ENCODE measurements around the gene NOX3.
"Not testable (repeated sequence)": the region's sequence is repeated elsewhere in the genome, so short reads cannot be mapped to it uniquely, and the experiment has no call there.

The NOX3 gene

DNA sequence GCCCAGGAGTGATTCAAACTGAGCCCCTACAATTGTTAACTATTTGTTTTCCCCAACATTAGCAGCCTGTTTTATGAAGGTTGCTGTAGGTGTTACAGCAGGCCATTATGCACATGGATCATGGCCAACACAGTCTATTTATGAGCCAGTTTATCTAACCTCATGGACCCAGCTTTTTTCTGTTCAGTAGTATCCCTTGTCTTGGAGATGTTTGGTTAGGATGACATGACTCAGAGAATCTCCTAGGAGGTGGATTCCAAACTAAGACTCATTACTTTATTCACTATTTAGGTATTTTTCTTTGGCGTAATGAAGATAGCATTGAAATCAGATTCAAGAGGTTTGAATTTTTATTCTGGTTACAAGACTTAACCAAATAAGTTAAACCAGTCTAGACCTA lies 78.6 kb downstream of the NOX3 start:
- DNase-seq (ENCODE audit: insufficient read length, low spot score) (no peak), FAIRE-seq (no peak)

DNA sequence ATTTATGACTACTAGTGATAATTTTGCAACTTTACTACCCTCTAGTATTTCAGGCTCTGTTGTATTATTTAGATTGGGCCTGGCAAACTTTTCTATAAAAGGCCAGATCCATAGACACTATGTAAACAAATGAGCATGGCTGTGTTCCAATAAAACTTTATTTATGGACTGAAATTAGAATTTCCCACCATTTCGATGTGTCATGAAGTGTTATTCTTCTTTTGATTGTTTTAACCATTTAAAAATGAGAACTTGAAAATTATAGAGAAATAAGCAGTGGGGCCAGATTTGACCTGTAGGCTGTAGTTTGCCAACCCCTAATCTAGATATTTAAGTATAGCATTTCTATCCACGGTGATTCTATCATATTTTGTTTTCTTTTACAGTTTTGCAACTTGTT lies 79.8 kb downstream of the NOX3 start:
- DNase-seq (ENCODE audit: insufficient read length, low spot score) (no peak), FAIRE-seq (no peak)

DNA sequence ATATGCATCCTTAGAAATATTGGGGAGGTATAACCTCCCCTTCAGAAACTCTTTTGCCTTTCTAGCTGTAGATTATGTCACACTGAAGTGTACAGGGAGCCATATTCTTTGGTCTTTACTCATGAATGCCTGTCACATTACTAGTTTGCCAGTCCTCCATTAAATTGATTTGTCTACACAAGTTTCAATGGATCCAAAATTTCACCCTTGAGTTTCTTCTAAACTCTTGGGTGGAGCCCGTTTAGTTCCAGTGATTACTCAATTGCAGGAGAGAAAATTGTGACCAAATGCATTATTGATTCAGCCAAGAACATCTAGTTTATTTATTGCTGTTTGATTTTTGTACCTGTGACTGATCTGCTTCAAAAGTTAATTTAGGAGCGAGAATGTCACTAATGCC lies 81.0 kb downstream of the NOX3 start:
- FAIRE-seq: no peak
- no peak for DNase-seq (ENCODE audit: insufficient read length, low spot score)

DNA sequence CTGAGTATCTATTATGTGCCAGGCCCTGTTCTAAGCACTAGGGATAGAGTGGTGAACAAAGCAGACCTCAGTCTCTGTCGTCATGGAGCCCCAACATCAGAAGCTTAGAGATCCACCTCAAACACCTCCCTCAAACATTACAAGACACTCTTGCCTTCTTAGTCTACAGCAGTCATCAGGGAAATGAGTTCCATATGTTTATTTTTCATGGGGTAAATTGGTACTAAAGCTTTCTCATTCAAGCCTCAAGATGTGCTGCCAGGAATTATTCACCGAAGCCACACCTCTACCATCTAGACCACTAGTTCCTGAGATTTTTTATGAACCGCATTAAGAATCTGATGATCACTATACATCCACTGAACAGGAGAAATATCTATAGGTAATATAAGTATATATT lies 82.4 kb downstream of the NOX3 start:
- DNase-seq (ENCODE audit: insufficient read length, low spot score): no peak
- no peak for FAIRE-seq

DNA sequence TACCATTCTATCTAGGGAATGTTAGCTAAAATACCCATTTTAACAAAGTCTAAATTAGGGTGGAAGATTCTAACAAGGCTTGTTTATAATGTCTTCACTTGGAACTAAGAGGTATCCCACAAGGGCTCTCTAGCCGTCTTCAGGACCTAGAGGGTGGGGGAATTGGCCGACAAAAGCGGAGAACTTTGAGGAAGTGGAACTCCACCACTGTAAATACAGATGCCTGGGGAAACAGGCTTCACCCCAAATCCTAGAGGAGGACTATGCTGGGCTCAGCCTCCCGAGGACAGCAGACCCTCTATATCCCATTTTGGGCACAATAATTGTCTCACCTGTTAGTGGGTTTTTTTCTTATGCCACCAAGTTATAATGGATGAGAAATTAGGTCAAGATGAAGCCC lies 83.4 kb downstream of the NOX3 start:
- FAIRE-seq (no peak), DNase-seq (ENCODE audit: insufficient read length, low spot score) (no peak)

DNA sequence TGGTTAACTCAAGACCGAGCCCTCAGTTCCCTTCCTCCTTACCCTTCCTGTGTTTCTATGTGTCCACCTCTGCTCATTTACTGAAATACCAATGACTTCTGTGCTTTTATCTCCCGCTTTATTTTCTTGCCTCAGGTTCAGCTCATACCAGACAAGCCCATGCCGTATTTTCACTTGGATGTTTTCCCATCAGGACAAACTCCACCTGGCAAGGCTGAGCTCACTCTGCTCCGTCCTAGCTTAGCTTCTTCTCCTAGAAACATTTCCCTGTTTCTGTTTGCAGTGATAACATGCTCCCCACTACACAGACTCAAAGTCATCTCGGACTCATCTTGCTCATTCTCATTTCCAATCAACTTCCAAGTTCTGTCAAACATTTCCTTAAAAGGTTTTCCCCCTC lies 84.4 kb downstream of the NOX3 start:
- no peak for FAIRE-seq
- no peak for DNase-seq (ENCODE audit: insufficient read length, low spot score)

DNA sequence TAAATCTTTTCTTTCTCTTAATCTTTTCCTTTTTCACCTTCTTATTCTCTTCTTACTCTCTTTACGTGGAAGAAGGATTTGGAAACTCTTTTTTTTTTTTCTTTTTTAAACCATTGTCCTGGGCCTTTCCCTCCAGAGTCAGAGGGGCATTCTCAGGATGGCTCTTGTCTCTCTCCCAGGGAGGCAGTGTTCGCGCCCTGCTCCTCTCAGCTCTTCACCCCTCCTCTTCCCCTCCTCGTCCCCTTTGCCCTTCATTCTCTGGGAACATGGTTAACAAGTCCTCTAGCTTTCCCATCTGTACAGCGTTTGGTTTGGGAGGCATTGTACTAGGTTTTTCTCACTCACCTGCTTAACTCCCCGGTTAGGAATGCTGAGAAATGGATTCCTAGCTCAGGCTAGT lies 89.3 kb downstream of the NOX3 start:
- no peak for DNase-seq (ENCODE audit: insufficient read length, low spot score)
- no peak for FAIRE-seq

DNA sequence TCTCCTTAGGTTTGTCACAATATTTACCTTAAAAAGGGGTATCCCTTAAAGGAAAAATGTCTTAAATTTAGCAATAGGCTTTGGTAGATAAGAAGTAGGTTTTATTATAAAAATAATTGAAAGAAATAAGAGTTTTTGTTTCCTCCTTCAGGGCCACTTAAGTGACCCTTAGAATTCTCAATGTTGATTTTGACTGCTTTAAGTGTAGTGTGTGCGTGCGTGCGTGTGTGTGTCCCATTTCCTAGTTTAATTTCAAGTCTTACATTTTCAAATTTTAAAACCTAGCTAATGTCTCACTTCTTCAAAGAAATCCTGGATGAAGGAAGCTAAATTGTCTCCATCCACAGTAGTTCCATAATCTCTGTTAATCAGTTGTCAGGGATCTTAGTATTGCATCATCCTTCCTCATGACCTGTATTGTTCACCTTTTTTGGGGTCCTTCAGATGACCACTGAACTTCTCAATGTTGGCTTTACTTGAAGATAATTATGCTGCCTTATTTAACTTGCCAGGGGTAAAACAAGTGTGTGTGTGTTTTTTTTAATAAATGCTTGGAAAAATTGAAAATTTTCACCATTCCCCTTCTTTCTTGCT lies 90.7 kb downstream of the NOX3 start:
- FAIRE-seq (no peak), DNase-seq (ENCODE audit: insufficient read length, low spot score) (no peak)

DNA sequence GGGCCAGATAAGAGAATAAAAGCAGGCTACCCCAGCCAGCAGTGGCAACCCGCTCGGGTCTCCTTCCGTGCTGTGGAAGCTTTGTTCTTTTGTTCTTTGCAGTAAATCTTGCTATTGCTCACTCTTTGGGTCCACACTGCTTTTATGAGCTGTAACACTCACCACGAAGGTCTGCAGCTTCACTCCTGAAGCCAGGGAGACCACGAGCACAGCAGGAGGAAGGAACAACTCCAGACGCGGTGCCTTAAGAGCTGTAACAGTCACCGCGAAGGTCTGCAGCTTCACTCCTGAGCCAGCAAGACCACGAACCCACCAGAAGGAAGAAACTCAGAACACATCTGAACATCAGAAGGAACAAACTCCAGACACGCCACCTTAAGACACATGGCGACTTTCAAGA lies 91.6 kb downstream of the NOX3 start:
- FAIRE-seq; DNase-seq (ENCODE audit: insufficient read length, low spot score): not testable (repeated sequence)

DNA sequence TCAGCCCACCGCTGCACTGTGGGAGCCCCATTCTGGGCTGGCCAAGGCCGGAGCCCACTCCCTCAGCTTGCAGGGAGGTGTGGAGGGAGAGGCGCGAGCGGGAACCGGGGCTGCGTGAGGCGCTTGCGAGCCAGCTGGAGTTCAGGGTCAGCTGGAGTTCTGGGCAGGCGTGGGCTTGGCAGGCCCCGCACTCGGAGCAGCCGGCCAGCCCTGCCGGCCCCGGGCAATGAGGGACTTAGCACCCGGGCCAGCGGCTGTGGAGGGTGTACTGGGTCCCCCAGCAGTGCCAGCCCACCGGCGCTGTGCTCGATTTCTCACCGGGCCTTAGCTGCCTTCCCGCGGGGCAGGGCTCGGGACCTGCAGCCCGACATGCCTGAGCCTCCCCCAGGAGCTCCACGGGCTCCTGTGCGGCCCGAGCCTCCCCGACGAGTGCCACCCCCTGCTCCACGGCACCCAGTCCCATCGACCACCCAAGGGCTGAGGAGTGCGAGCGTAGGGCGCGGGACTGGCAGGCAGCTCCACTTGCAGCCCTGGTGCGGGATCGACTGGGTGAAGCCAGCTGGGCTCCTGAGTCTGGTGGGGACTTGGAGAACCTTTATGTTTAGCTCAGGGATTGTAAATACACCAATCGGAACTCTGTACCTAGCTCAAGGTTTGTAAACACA lies 92.5 kb downstream of the NOX3 start:
- DNase-seq (ENCODE audit: insufficient read length, low spot score); FAIRE-seq: not testable (repeated sequence)

DNA sequence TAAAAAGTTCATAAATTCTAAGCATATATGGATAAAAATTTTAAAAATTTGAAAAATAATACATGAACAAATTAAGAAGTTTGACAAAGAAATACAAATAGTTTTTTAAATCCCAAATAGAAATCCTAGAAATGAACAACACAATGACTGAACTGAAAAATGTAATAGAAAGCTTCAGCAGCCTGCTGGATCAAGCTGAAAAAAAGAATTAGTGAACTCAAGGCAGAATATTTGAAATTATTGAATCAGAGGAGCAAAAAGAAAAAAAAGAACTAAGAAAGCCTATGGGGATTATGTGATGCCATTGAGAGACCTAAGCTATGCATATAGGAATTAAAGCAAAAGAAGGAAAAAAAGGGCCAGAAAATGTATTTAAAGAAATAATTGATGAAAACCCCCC lies 101.5 kb downstream of the NOX3 start:
- no peak for FAIRE-seq

DNA sequence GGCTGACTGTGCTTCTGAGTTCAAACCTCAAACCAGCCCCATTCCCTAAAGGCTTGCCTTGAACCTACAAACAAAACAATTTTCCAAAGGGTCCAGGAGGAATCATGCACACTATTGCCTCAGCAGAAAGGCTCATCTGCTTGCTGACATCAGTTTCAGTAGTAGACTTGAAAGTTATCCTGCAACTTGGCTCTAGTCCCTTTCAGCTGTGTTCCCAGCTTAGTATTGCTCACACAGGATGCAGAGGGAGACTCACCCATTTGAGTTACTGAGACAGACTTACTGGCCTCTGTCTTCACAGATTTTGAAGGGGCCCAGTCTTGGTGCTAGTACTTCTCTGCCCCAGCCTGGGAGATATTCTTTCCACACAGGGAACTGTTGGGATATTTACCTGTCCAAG lies 102.8 kb downstream of the NOX3 start:
- no peak for FAIRE-seq
- no peak for DNase-seq (ENCODE audit: insufficient read length, low spot score)

More for the DNA sequence above, 101.5 kb downstream of the NOX3 start:
- DNase-seq (ENCODE audit: insufficient read length, low spot score): no peak

DNA sequence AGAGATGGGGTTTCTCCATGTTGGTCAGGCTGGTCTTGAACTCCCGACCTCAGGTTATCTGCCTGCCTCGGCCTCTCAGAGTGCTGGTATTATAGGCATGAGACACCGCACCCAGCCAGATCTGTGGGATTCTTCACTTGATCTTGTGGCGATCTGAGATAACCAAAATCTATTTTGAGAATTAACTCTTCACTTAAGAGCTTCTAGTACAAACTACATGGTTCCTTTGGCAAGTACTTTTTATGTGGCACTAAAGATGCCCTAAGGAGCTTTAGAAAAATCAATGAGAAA lies 103.6 kb downstream of the NOX3 start:
- DNase-seq (ENCODE audit: insufficient read length, low spot score): no peak
- FAIRE-seq: no peak

DNA sequence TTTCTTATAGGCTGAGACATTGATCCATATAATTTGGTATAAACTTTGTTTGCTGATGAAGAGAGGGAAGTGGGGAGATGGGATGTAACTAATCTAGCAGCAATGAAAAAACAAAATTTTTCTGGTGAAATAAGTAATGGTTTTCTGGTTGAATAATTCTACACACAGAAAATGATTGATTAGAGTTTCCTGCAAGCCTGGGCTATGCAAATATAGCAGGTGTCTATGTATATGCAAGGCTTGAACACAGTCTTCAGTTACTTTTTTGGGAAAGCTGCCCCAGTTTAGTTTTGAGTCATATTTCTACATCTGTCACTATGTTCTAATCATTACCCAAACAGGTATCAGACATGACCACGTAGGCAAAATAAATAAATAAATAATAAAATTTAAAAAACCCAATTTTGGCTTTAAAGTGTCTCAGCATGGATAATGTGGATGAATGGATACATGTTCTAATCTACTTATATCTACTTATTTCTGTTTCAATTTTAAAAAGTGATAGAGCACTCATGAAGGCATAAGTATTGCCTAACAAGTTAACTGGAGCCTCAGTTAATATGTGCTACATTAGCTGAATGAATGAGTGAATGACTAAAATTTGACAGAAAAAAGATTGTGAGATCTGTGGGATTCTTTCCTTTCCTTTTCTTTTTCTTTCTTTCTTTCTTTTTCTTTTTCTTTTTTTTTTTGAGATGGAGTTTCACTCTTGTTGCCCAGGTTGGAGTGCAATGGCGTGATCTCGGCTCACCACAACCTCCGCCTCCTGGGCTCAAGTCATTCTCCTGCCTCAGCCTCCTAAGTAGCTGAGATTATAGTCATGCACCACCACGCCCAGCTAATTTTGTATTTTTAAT lies 104.1 kb downstream of the NOX3 start:
- DNase-seq (ENCODE audit: insufficient read length, low spot score) (no peak), FAIRE-seq (no peak)

DNA sequence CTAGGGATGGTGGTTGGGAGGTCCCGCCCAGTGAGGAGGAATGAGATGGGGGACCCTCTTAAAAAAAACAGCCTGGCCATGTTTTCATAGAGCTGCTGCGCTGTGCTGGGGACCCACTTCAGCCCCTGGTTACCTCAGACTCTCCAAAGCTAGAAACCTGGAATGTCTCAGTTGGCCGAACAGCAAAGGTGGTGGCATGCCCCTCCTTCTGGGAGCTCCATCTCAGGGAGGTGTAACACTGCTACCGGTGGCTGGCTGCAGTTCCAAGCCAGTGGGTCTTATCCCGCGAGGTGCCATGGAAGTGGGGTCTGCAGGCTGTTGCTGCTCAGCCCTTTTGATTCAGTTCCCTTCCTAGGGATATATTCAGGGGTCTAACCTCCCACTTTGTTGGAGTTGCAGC lies 105.7 kb downstream of the NOX3 start:
- no peak for DNase-seq (ENCODE audit: insufficient read length, low spot score)
- no peak for FAIRE-seq

DNA sequence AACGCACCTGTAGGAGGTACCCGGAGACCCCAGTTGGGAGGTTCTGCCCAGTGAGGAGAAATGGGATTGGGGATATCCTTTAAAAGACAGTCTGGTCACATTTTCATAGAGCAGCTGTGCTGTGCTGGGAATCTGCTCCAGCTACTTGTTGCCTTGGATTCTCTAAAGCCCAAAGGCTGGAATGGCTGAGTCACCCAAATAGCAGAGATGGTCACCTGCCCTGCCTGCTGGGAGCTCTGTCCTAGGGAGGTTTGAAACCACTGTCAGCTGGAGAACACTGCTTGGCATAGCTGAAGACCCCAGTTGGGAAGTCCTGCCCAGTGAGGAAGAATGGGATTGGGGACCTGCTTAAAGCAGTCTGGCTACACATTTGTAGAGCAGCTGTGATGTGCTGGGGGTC lies 106.5 kb downstream of the NOX3 start:
- FAIRE-seq (no peak), DNase-seq (ENCODE audit: insufficient read length, low spot score) (no peak)

DNA sequence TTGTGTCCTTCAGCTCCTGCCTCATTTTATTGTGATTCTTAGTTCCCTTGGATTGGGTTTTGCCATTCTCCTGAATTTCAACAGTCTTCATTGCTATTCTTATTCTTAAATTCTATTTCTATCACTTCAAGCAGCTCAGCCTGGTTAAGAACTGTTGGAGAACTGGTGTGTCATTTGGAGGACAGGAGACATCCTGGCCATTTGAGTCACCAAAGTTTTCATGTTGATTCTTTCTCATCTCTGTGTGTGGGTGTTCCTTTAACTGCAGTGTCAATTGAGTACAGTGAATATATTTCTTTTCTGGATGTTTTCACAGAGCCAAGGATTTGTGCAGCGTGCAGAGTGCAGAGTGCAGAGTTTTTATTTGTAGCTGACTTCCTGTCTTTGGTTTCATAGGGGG lies 107.8 kb downstream of the NOX3 start:
- FAIRE-seq (no peak), DNase-seq (ENCODE audit: insufficient read length, low spot score) (no peak)

DNA sequence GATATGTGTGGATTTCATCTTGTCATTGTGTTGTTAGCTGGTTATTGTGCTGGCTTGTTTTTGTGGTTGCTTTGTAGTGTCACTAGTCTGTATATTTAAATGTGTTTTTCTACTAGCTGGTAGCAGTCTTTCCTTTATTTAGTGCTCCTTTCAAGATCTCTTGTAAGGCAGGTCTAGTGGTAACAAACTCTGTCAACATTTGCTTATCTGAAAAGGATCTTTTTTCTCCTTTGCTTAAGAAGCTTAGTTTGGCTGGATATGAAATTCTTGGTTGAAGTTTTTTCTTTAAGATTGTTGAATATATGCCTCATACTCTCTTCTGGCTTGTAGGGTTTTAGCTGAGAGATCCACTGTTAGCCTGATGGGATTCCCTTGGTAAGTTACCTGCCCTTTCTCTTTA lies 108.7 kb downstream of the NOX3 start:
- DNase-seq (ENCODE audit: insufficient read length, low spot score) (no peak), FAIRE-seq (no peak)
